CD4-positive, CD25-positive, alpha-beta regulatory T cell (primary cell): Measurements from ENCODE around the gene LSM4. TPM values are rescaled to one million over a fixed set of nuclear protein-coding genes. Genes with fewer than 3 reads are reported as not detected.
A peak's percentile ranks its signal among the peaks of the same experiment; 100 is the strongest.
"Not testable (repeated sequence)": the region's sequence is repeated elsewhere in the genome, so short reads cannot be mapped to it uniquely, and the experiment has no call there.

Experiments
- ATAC-seq, 2 donors: fragments of 150-1000 bp; cut with Tn5 transposase; one replicate each; pipeline ENCODE4 v1.10.0; 2021; ENCODE audit warnings: low read depth in 2 of 2, moderate number of reproducible peaks in 2 of 2, moderate library complexity in 1 of 2
- DNase-seq, 3 donors: peaks; one replicate each; pipeline versions ENCODE4 v3.0.0 to v3.0.0-alpha.2; 2012 to 2022; ENCODE audit warnings: mixed read lengths in 1 of 3
- H3K27ac ChIP-seq: one replicate; pipeline ENCODE4 v1.7.0; 2013; ENCODE audit warnings: mild to moderate bottlenecking, low read length; ENCODE audit not compliant: insufficient read depth, poor library complexity, severe bottlenecking
- H3K27me3 ChIP-seq: one replicate; pipeline ENCODE4 v1.7.0; 2013; ENCODE audit warnings: low read length; ENCODE audit not compliant: control insufficient read depth, insufficient read depth
- H3K36me3 ChIP-seq: one replicate; pipeline ENCODE4 v1.7.0; 2013; ENCODE audit warnings: mild to moderate bottlenecking, low read length, moderate library complexity; ENCODE audit not compliant: control insufficient read depth, insufficient read depth
- H3K4me1 ChIP-seq: 2 replicates; pipeline ENCODE4 v1.7.0; 2013; ENCODE audit warnings: mild to moderate bottlenecking, low read length; ENCODE audit not compliant: insufficient read depth, control insufficient read depth, poor library complexity, severe bottlenecking
- H3K4me3 ChIP-seq: one replicate; pipeline ENCODE4 v1.7.0; 2013; ENCODE audit warnings: low read depth, mild to moderate bottlenecking, low read length, moderate library complexity
- H3K9me3 ChIP-seq, 2 experiments: 1 replicate in 1 of 2; 2 replicates in 1 of 2; pipeline ENCODE4 v1.7.0; 2013; ENCODE audit warnings: low read length in 2 of 2, mild to moderate bottlenecking in 1 of 2, moderate library complexity in 1 of 2; ENCODE audit not compliant: control insufficient read depth in 2 of 2
- H3K27ac Mint-ChIP-seq, 3 donors: one replicate each; pipeline ENCODE4 v1.8.0; 2020 to 2022; ENCODE audit warnings: mild to moderate bottlenecking in 3 of 3, mixed read lengths in 3 of 3, moderate library complexity in 2 of 3
- H3K27me3 Mint-ChIP-seq: one replicate; pipeline ENCODE4 v1.8.0; 2022; ENCODE audit warnings: mild to moderate bottlenecking, mixed read lengths
- H3K36me3 Mint-ChIP-seq: one replicate; pipeline ENCODE4 v1.8.0; 2020; ENCODE audit warnings: mixed read lengths
- H3K4me1 Mint-ChIP-seq, 4 donors: one replicate each; pipeline ENCODE4 v1.8.0; 2020 to 2022; ENCODE audit warnings: mixed read lengths in 4 of 4, mild to moderate bottlenecking in 1 of 4
- H3K4me3 Mint-ChIP-seq, 4 donors: one replicate each; pipeline ENCODE4 v1.8.0; 2020 to 2022; ENCODE audit warnings: mild to moderate bottlenecking in 4 of 4, mixed read lengths in 4 of 4, moderate library complexity in 3 of 4
- H3K9me3 Mint-ChIP-seq, 7 donors: one replicate each; pipeline ENCODE4 v1.8.0; 2020 to 2022; ENCODE audit warnings: mixed read lengths in 7 of 7, mild to moderate bottlenecking in 3 of 7, moderate library complexity in 2 of 7
- polyA plus RNA-seq, 4 donors: library from polyadenylated mRNA; unstranded; fragments of 300-500 nt; fragmentation: Illumina TruSeq; gene quantifications; one replicate each; pipeline ENCODE4 v1.2.3, GENCODE V29; 2021
- total RNA-seq: library from RNA; stranded (reverse); gene quantifications from one replicate; pipeline ENCODE4 v1.2.3, GENCODE V29; 2022

LSM4 gene
- total and polyA plus RNA-seq, 5 donors from 2014 or later: 45.6 to 118 (median 116) TPM

- peaks cover 44% of the 10 kb centered on the region for H3K36me3 Mint-ChIP-seq
- H3K9me3 ChIP-seq: no peaks in the 10 kb centered on the region
- H3K27ac ChIP-seq: no peak overlapping the region
- H3K4me3 ChIP-seq: no peak overlapping the region
- no peaks in the 10 kb centered on the region for H3K27me3 Mint-ChIP-seq
- no peaks in the 10 kb centered on the region for H3K9me3 Mint-ChIP-seq
- H3K27me3 ChIP-seq: no peaks in the 10 kb centered on the region
- DNase-seq (no peak), ATAC-seq (no peak)
- no peak overlapping the region for H3K27ac Mint-ChIP-seq
- peaks cover 40% of the 10 kb centered on the region for H3K36me3 ChIP-seq
- no peaks in the 10 kb centered on the region for H3K4me1 ChIP-seq
- no peak overlapping the region for H3K4me3 Mint-ChIP-seq
- H3K4me1 Mint-ChIP-seq: no peaks in the 10 kb centered on the region
Measured at GRCh38 chr19:18361646-18362045, 38.8 kb upstream of the LSM4 start.

GRCh38 chr19:18357041-18357440 is 34.2 kb upstream of the LSM4 start:
- H3K4me3 Mint-ChIP-seq: no peak overlapping the region
- ATAC-seq (no peak), DNase-seq (no peak)
- H3K36me3 Mint-ChIP-seq: peaks cover 38% of the 10 kb centered on the region
- Histone ChIP-seq H3K36me3 (peaks cover 26% of the 10 kb centered on the region), H3K4me3 (no peak overlapping the region), H3K27me3 (no peaks in the 10 kb centered on the region), H3K9me3 (no peaks in the 10 kb centered on the region), H3K4me1 (no peaks in the 10 kb centered on the region), H3K27ac (no peak overlapping the region)
- no peaks in the 10 kb centered on the region for H3K27me3 Mint-ChIP-seq
- H3K9me3 Mint-ChIP-seq: peaks cover 0 to 1% (median 0%) of the 10 kb centered on the region in 7 donors
- peaks cover 0 to 1% (median 0%) of the 10 kb centered on the region in 4 donors for H3K4me1 Mint-ChIP-seq
- no peak overlapping the region for H3K27ac Mint-ChIP-seq

- not testable (repeated sequence) for H3K4me1 Mint-ChIP-seq, DNase-seq, H3K9me3 Mint-ChIP-seq, H3K27ac ChIP-seq, H3K4me3 ChIP-seq, ATAC-seq, H3K27me3 ChIP-seq, H3K27me3 Mint-ChIP-seq, H3K4me3 Mint-ChIP-seq, H3K4me1 ChIP-seq, H3K27ac Mint-ChIP-seq, H3K9me3 ChIP-seq
- peaks cover 36% of the 10 kb centered on the region for H3K36me3 Mint-ChIP-seq
- peaks cover 25% of the 10 kb centered on the region for H3K36me3 ChIP-seq
Measured at GRCh38 chr19:18354743-18355142, 31.9 kb upstream of the LSM4 start.

DNA sequence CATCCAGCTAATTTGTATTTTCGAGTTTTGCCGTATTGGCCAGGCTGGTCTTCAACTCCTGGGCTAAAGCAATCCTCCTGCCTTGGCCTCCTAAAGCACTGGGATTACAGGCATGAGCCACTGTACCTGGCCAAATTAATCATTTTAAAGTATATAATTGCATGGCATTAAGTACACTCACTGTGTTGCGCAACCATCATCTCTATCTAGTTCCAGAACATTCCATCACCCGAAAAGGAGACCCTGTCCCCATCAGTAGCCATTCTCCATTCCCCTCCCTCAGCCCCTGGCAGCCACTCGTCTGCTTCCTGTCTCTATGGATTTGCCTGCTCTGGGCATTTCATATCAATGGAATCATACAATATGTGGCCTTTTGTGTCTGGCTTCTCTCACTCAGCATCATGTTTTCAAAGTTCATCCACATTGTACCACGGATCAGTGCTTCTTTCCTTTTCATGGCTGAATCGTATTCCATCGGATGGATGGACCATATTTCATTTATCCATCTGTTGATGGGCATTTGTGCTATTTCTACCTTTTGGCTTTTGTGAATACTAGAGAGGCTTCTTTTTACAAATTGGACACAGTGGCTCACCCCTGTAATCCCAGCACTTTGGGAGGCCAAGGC is 30.6 kb upstream of the LSM4 start:
- Mint-ChIP-seq H3K36me3 (peaks cover 27% of the 10 kb centered on the region), H3K4me1 (peaks cover 0 to 3% (median 2%) of the 10 kb centered on the region in 4 donors), H3K9me3 (peaks cover 0 to 1% (median 0%) of the 10 kb centered on the region in 7 donors), H3K27me3 (no peaks in the 10 kb centered on the region), H3K4me3 (no peak overlapping the region), H3K27ac (peak overlapping the region in 1 of 3 donors; percentile 28)
- H3K27ac ChIP-seq: no peak overlapping the region
- no peaks in the 10 kb centered on the region for H3K9me3 ChIP-seq
- DNase-seq (no peak), ATAC-seq (no peak)
- no peaks in the 10 kb centered on the region for H3K27me3 ChIP-seq
- H3K4me3 ChIP-seq: no peak overlapping the region
- H3K36me3 ChIP-seq: peaks cover 20% of the 10 kb centered on the region
- no peaks in the 10 kb centered on the region for H3K4me1 ChIP-seq

DNA sequence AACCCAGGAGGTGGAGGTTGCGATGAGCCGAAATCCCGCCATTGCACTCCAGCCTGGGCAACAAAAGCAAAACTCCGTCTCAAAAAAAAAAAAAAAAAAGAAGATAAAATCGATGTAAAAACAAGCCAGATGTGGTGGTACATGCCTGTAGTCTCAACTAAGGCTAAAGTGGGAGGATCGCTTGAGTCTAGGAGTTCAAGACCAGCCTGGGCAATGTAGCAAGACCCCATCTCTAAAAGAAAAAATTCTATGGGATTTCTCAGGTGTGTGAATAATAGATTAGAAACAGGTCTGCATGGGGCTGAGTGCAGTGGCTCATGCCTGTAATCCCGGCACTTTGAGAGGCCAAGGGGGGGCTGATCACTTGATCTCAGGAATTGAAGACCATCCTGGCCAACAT is 28.7 kb upstream of the LSM4 start:
- Mint-ChIP-seq H3K4me1 (peaks cover 0 to 10% (median 4%) of the 10 kb centered on the region in 4 donors), H3K9me3 (peaks cover 0 to 1% (median 0%) of the 10 kb centered on the region in 7 donors), H3K27ac (no peak overlapping the region), H3K36me3 (peaks cover 17% of the 10 kb centered on the region), H3K27me3 (no peaks in the 10 kb centered on the region), H3K4me3 (no peak overlapping the region)
- H3K27ac ChIP-seq: no peak overlapping the region
- H3K4me3 ChIP-seq: no peak overlapping the region
- ATAC-seq: no peak
- DNase-seq: no peak
- H3K4me1 ChIP-seq: no peaks in the 10 kb centered on the region
- H3K36me3 ChIP-seq: peaks cover 9% of the 10 kb centered on the region
- H3K9me3 ChIP-seq: no peaks in the 10 kb centered on the region
- H3K27me3 ChIP-seq: no peaks in the 10 kb centered on the region

DNA sequence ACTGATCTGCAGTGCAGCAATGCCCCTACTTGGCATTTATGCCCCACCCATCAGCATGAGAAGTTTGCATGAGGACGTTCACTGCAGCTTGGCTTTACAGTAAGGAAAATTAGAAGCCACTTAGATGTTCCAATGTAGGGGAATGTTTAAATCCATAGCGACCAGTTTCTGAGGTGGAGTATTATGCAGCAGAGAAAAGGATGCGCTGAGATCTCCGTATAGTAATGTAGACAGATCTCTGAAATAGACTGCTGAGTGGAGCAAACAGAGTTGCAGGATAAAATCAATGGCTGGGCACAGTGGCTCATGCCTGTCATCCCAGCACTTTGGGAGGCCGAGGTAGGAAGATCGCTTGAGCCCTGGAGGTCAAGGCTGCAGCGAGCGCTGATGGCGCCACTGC is 27.6 kb upstream of the LSM4 start:
- ATAC-seq: no peak
- Histone ChIP-seq H3K36me3 (peaks cover under 1% of the 10 kb centered on the region), H3K4me1 (no peaks in the 10 kb centered on the region), H3K27me3 (no peaks in the 10 kb centered on the region), H3K4me3 (no peak overlapping the region), H3K27ac (no peak overlapping the region), H3K9me3 (no peaks in the 10 kb centered on the region)
- Mint-ChIP-seq H3K4me3 (no peak overlapping the region), H3K36me3 (peaks cover 22% of the 10 kb centered on the region), H3K4me1 (peaks cover 0 to 16% (median 7%) of the 10 kb centered on the region in 4 donors), H3K27ac (no peak overlapping the region), H3K9me3 (peaks cover 0 to under 1% (median 0%) of the 10 kb centered on the region in 7 donors), H3K27me3 (no peaks in the 10 kb centered on the region)
- DNase-seq: no peak

DNA sequence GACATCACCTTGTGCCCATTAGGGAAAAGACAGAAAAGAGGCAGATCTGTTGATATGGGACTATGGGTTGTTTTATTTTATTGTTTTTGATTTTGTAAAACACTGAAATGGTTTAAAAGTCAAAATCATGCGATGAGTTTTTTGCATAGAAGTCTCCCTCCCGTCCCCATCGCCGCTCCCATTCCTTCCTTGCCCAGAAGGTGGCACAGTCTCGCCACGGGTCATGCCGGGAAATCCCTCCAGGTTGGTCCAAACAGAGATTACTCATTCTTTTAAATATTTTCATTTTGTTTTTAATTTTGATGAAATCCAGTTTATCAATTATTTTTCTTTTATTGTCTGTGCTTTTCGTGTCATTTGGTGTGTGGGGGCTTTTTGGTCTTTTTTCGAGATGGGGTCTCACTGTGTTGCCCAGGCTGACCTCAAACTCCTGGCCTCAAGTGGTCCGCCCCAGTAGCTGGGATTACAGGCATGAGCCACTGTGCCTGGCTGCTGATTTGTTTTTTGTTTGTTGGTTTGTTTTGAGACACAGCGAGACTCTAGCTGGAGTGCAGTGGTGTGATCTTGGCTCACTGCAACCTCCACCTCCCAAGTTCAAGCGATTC is 26.8 kb upstream of the LSM4 start:
- H3K27me3 Mint-ChIP-seq: no peaks in the 10 kb centered on the region
- no peak overlapping the region for H3K4me3 Mint-ChIP-seq
- DNase-seq (peak in 1 of 3 donors; percentile 30), ATAC-seq (no peak)
- H3K27me3 ChIP-seq: no peaks in the 10 kb centered on the region
- H3K4me3 ChIP-seq: no peak overlapping the region
- H3K4me1 ChIP-seq: no peaks in the 10 kb centered on the region
- peaks cover 0 to 16% (median 7%) of the 10 kb centered on the region in 4 donors for H3K4me1 Mint-ChIP-seq
- H3K36me3 Mint-ChIP-seq: peaks cover 28% of the 10 kb centered on the region
- no peaks in the 10 kb centered on the region for H3K36me3 ChIP-seq
- no peaks in the 10 kb centered on the region for H3K9me3 ChIP-seq
- H3K27ac Mint-ChIP-seq: no peak overlapping the region
- H3K27ac ChIP-seq: no peak overlapping the region
- H3K9me3 Mint-ChIP-seq: no peaks in the 10 kb centered on the region

- H3K27ac Mint-ChIP-seq, H3K27ac ChIP-seq: not testable (repeated sequence)
Measured at GRCh38 chr19:18348818-18349339, 26.0 kb upstream of the LSM4 start.

More at GRCh38 chr19:18348818-18349339, 26.0 kb upstream of the LSM4 start:
- ATAC-seq, H3K36me3 ChIP-seq, H3K9me3 ChIP-seq, H3K27me3 ChIP-seq, H3K4me3 Mint-ChIP-seq, DNase-seq, H3K9me3 Mint-ChIP-seq, H3K27me3 Mint-ChIP-seq, H3K4me3 ChIP-seq, H3K4me1 ChIP-seq: not testable (repeated sequence)
- H3K4me1 Mint-ChIP-seq: peaks cover 0 to 16% (median 10%) of the 10 kb centered on the region in 4 donors
- H3K36me3 Mint-ChIP-seq: peaks cover 32% of the 10 kb centered on the region
